ENCODE data around the gene CLASP1. TPM values are rescaled to one million over a fixed set of nuclear protein-coding genes. Genes with fewer than 3 reads are reported as not detected.
"Not testable (repeated sequence)": the region's sequence is repeated elsewhere in the genome, so short reads cannot be mapped to it uniquely, and the experiment has no call there.

The CLASP1 gene
- total RNA-seq, 2 experiments from 2014 or later, result 44.7 to 45.5 TPM

DNA sequence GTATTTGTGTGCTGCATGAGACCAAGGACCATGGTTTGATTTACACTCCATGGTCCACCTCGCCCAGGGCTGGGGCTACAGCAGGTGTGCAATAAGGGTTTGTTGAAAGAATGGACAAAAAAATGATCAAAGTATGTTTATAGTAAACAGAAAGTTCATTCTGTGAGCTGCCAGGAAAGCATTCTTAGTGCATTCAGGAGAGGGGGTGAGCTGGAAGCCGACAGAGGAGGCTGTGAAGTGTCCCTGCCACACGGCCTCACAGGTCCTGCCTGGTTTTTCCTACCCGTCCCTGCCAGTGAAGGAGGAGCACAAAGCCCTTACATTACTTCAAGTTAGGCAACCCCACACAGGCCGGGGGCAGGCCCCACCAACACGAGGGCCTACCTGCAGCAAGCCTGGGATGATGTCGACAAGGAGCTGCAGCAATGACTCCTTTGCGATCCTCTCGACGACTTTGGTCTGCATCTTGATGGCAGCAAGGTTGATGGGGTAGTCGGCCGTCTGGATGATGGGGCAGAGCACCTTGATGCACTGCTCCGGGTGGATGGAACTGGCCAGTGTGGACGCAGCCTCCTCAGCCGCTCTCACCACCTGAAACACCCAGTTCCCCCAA lies 301.0 kb downstream of the CLASP1 start:
- Mint-ChIP-seq H3K36me3 (peaks cover 12% of the 10 kb centered on the region), H3K4me3 (no peak overlapping the region), H3K9me3 (no peaks in the 10 kb centered on the region), H3K27me3 (no peaks in the 10 kb centered on the region), H3K27ac (no peak overlapping the region), H3K4me1 (no peaks in the 10 kb centered on the region)
- DNase-seq, result no peak

- Mint-ChIP-seq H3K27me3 (no peaks in the 10 kb centered on the region), H3K36me3 (peaks cover 14% of the 10 kb centered on the region), H3K4me3 (no peak overlapping the region), H3K27ac (no peak overlapping the region), H3K9me3 (no peaks in the 10 kb centered on the region), H3K4me1 (no peaks in the 10 kb centered on the region)
- no peak for DNase-seq
These were observed 302.4 kb downstream of the CLASP1 start for GRCh38 chr2:121346859-121347258.

GRCh38 chr2:121346407-121346806 lies 302.9 kb downstream of the CLASP1 start:
- H3K27me3 Mint-ChIP-seq, result no peaks in the 10 kb centered on the region
- H3K9me3 Mint-ChIP-seq, result no peaks in the 10 kb centered on the region
- no peak for DNase-seq
- H3K4me1 Mint-ChIP-seq, result no peaks in the 10 kb centered on the region
- H3K36me3 Mint-ChIP-seq, result peaks cover 14% of the 10 kb centered on the region
- no peak overlapping the region for H3K4me3 Mint-ChIP-seq
- H3K27ac Mint-ChIP-seq, result no peak overlapping the region

GRCh38 chr2:121345887-121346286 lies 303.4 kb downstream of the CLASP1 start:
- no peaks in the 10 kb centered on the region for H3K9me3 Mint-ChIP-seq
- H3K4me1 Mint-ChIP-seq, result no peaks in the 10 kb centered on the region
- H3K36me3 Mint-ChIP-seq, result peaks cover 14% of the 10 kb centered on the region
- no peaks in the 10 kb centered on the region for H3K27me3 Mint-ChIP-seq
- H3K27ac Mint-ChIP-seq, result no peak overlapping the region
- DNase-seq, result no peak
- no peak overlapping the region for H3K4me3 Mint-ChIP-seq

DNA sequence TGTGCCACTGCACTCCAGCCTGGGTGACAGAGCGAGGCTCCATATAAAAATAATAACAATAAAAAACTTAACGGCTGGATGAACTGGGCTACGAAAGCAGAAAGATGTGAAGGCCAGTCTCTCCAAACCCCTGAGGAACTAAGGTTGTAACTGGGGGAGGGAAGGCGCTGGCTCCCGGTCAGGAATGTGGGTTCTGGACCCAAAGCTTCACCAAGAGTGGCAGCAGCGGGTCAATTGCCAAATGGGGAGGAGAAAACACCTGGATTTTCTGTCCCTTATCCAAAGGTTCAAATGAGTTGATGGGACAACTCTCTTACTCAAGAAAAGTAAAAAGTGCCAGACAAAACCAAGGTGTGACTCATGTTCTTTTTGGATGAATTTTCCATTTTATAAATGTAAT lies 304.2 kb downstream of the CLASP1 start:
- Mint-ChIP-seq H3K36me3 (peaks cover 15% of the 10 kb centered on the region), H3K4me1 (no peaks in the 10 kb centered on the region), H3K9me3 (no peaks in the 10 kb centered on the region), H3K27ac (no peak overlapping the region), H3K4me3 (no peak overlapping the region), H3K27me3 (no peaks in the 10 kb centered on the region)
- no peak for DNase-seq

DNA sequence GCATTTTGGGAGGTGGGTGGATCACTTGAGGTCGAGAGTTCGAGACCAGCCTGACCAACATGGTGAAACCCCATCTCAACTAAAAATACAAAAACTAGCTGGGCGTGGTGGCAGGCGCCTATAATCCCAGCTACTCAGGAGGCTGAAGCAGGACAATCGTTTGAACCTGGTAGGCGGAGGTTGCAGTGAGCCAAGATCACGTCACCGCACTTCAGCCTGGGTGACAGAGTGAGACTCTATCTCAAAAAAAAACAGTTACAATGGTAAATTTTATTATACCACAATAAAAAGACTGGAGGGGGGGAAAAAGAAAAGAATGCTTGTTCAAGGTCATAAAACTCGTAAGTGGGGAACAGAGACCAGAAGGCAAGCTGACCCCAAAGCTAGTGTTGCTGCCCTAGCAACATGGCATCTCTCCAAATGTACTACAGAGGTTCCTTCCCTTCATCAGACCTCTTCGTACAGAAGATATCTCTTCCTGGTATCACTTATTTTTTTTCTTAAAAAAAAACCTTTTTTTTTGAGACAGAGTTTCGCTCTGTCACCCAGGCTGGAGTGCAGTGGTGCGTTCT lies 305.3 kb downstream of the CLASP1 start:
- H3K27me3 Mint-ChIP-seq, H3K4me3 Mint-ChIP-seq, H3K27ac Mint-ChIP-seq, H3K9me3 Mint-ChIP-seq, H3K4me1 Mint-ChIP-seq, DNase-seq: not testable (repeated sequence)
- peaks cover 16% of the 10 kb centered on the region for H3K36me3 Mint-ChIP-seq

GRCh38 chr2:121343191-121343590 lies 306.1 kb downstream of the CLASP1 start:
- Mint-ChIP-seq H3K9me3 (no peaks in the 10 kb centered on the region), H3K27ac (no peak overlapping the region), H3K27me3 (no peaks in the 10 kb centered on the region), H3K36me3 (peaks cover 12% of the 10 kb centered on the region), H3K4me1 (no peaks in the 10 kb centered on the region), H3K4me3 (no peak overlapping the region)
- DNase-seq, result no peak

GRCh38 chr2:121342751-121343150 lies 306.5 kb downstream of the CLASP1 start:
- H3K9me3 Mint-ChIP-seq, result no peaks in the 10 kb centered on the region
- peaks cover 9% of the 10 kb centered on the region for H3K36me3 Mint-ChIP-seq
- H3K27ac Mint-ChIP-seq, result no peak overlapping the region
- H3K4me3 Mint-ChIP-seq, result no peak overlapping the region
- no peaks in the 10 kb centered on the region for H3K27me3 Mint-ChIP-seq
- no peaks in the 10 kb centered on the region for H3K4me1 Mint-ChIP-seq
- DNase-seq, result no peak

DNA sequence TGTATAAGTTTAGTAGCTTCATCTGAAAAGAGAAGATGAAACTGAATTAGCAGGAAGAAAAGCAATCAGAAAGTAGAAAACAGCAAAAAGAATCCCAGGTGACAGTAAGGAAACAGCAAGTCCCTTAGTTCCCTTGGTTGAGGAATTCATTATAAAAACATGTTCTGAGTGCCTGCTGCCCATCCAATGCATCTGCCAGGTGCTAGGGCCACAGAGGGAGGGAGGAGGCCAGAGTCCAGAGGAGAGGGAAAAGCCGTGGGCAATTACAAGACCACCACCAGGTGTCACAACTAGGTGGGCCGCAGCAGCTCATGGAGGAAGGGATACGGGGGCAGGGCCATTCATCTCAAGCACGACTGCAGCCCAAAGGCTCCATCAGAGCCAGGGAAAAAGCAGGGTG lies 308.3 kb downstream of the CLASP1 start:
- no peak overlapping the region for H3K27ac Mint-ChIP-seq
- no peaks in the 10 kb centered on the region for H3K27me3 Mint-ChIP-seq

DNA sequence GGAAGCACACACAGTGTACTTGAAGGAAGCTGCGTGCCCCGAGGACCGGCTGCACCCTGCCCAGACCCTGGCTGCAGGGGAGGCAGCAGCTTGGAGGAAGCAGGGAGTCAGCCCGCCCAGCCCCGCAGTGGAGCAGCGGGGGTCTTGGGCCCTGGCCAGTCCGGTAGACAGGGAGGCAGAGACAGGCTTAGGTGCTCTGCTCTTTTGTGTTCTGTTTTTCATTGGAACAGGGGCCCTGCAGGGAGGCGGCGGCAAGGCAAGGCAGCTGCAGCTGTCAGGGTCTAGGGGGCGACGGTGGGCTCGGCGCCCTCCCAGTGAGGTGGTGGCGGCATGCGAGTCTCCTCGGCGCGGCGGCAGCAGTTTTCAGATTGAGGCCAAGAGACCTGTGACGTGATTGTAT lies 311.0 kb downstream of the CLASP1 start:
- DNase-seq, result no peak
- Mint-ChIP-seq H3K9me3 (no peaks in the 10 kb centered on the region), H3K27ac (no peak overlapping the region), H3K4me3 (no peak overlapping the region), H3K27me3 (no peaks in the 10 kb centered on the region), H3K4me1 (no peaks in the 10 kb centered on the region), H3K36me3 (peaks cover 6% of the 10 kb centered on the region)

More for the DNA sequence above, 308.3 kb downstream of the CLASP1 start:
- Mint-ChIP-seq H3K4me1 (no peaks in the 10 kb centered on the region), H3K4me3 (no peak overlapping the region), H3K9me3 (no peaks in the 10 kb centered on the region), H3K36me3 (peaks cover 9% of the 10 kb centered on the region)
- no peak for DNase-seq

DNA sequence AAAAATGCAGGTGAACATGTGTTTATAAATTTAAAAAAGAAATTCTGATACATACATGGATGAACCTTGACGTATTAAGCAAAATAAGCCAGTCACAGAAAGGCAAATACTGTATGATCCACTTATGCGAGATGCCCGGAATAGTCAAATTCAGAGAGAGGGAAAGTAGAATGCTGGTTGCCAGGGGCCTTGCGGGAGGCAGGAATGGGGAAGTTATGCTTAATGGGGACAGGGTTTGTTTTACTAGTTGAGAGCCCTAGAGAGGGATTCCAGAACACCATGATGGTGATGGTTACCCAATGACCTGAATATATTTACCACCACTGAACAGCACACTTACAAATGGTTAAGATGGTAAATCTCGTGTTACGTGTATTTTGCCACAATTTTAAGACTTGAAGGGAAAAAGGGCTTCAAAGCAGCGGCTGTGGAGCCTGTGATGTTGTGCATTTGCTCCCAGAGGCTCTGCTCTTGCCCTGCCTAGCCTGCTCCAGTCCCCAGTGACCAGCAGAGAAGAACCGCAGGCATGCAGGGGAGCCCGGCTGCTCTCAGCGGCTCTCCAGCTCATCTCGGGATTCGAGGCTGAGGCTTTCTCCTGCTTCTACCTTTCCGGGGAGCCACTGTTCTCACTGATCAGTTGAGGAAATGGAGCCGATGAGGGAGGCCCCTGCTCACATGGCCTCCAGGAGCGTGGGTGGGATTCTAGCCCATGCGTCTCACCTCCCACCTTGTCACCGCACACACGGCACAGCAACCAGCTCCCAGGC lies 312.6 kb downstream of the CLASP1 start:
- no peak for DNase-seq
- H3K9me3 Mint-ChIP-seq, result no peaks in the 10 kb centered on the region
- H3K4me1 Mint-ChIP-seq, result no peaks in the 10 kb centered on the region
- peaks cover 4% of the 10 kb centered on the region for H3K36me3 Mint-ChIP-seq
- H3K27me3 Mint-ChIP-seq, result no peaks in the 10 kb centered on the region
- H3K27ac Mint-ChIP-seq, result no peak overlapping the region
- no peak overlapping the region for H3K4me3 Mint-ChIP-seq

DNA sequence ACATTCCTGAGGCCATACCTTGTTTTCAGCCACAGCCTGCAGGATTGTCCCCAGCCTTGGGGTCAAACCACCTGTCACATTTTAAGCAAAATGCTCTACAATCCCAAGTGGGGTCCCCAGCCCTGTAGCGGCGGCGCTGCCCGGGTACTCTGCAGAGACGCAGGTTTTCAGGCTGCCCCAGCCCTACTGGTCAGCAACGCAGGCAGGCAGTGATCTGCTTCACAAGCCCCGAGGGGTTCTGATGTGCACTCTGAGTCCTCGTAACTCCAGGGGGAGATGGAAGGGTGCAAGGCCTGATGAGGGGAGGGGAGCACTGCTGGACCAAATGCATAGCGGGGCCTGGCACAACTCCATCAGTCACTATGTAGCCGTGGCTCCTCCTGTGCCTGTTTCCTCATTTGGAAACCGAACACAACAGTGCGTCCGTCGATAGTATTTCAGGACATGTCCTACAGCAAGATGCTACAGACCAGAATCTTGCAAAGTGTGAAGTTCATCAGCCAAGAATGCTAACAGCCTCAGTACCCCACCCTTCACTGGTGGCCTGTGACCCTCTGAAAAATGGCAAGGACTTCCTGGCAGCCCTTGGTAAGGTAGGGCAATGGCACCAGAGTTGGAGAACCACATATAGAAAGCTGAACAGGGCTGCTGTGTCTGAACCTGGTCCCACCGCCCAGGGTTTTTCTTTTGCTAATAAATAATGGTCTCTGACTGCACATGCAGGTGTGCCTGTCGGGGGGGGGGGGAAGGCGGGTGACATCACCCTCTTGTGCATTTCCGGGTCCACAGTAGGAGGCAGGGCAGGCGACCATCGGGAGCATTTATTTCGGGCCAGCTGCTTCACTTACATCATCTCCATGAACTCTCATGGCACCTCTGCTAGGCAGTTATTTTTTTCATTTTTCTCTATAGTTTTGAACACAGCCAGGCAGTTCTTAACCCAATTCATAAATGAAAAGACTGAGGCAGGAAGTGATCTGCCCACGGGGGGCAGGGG lies 313.7 kb downstream of the CLASP1 start:
- Mint-ChIP-seq H3K4me1 (no peaks in the 10 kb centered on the region), H3K4me3 (no peak overlapping the region), H3K27ac (peak overlapping the region; percentile 20), H3K9me3 (no peaks in the 10 kb centered on the region), H3K36me3 (peaks cover 4% of the 10 kb centered on the region), H3K27me3 (no peaks in the 10 kb centered on the region)
- DNase-seq, result no peak

- no peak for DNase-seq
- peak overlapping the region; percentile 20 for H3K27ac Mint-ChIP-seq
- no peaks in the 10 kb centered on the region for H3K27me3 Mint-ChIP-seq
- no peaks in the 10 kb centered on the region for H3K9me3 Mint-ChIP-seq
- H3K36me3 Mint-ChIP-seq, result no peaks in the 10 kb centered on the region
- no peak overlapping the region for H3K4me3 Mint-ChIP-seq
- H3K4me1 Mint-ChIP-seq, result no peaks in the 10 kb centered on the region
These were observed 314.5 kb downstream of the CLASP1 start for GRCh38 chr2:121334581-121335293.

DNA sequence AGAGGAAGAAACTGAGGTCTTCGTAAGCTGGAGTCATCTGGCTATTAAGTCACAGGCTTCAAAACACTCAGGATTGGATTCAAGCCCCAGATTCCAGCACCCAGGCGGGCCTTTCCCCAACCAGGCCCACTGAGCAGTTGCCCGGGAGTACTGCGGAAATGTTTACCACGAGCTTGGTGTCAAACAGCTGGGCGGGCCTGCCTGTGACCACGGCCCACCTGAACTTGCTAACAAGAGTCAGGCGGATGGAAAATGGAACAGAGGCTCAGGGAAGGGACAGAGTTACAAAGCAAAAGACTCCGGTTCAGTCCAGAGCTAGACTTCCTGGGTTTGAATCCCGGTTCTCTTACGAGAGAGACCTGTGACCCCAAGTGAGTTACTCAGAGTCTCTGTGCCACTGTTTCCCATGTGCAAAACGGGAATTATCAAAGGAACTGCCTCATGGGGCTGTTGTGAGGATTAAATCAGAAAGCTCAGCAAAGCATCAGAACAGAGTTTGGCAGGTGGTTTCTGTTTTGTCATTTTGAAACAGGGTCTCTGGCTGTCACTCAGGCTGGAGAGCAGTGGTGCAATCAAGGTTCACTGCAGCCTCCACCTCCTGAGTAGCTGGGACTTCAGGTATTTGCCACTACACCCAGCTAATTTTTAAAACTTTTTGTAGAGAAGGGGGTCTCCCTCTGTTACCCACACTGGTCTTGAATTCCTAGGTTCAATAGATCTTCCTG lies 315.3 kb downstream of the CLASP1 start:
- DNase-seq, result no peak
- Mint-ChIP-seq H3K9me3 (no peaks in the 10 kb centered on the region), H3K27ac (no peak overlapping the region), H3K4me1 (no peaks in the 10 kb centered on the region), H3K27me3 (no peaks in the 10 kb centered on the region), H3K4me3 (no peak overlapping the region), H3K36me3 (no peaks in the 10 kb centered on the region)

Measured in activated naive CD8-positive, alpha-beta T cell treated with anti-CD3 and anti-CD28 coated beads for 36 hours (primary cell).